NOMO-1 treated with dmso at 0.1 percent for 144 hours (cell line): Measurements from ENCODE around the gene INPP5D.
A peak's percentile ranks its signal among the peaks of the same experiment; 100 is the strongest.

Experiments
- DNase-seq: peaks from one replicate; lab custom pipeline; 2025; ENCODE audit not compliant: unreplicated experiment; lab: John Stamatoyannopoulos, UW

Gene INPP5D

DNA sequence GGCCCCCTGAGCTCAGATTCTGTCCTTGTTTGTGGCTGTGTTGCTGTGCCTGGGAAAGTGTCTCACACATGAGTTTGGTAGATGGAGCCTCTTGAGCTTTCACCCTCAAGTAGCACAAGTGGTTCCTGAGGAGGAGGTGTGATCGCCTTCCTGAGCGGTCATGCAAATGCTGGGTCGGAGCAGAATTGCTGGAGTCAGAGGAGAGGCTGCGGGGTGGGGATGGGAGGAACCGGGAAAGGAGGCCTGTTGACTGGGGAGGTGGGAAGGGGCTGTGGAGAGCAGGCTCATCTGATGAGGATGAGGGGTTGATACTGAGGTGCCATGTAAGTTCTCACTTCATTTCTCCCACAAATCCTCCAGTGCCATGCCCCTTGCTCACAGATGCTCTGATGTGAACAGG is 142.9 kb downstream of the INPP5D start:
- DNase-seq, result no peak

DNA sequence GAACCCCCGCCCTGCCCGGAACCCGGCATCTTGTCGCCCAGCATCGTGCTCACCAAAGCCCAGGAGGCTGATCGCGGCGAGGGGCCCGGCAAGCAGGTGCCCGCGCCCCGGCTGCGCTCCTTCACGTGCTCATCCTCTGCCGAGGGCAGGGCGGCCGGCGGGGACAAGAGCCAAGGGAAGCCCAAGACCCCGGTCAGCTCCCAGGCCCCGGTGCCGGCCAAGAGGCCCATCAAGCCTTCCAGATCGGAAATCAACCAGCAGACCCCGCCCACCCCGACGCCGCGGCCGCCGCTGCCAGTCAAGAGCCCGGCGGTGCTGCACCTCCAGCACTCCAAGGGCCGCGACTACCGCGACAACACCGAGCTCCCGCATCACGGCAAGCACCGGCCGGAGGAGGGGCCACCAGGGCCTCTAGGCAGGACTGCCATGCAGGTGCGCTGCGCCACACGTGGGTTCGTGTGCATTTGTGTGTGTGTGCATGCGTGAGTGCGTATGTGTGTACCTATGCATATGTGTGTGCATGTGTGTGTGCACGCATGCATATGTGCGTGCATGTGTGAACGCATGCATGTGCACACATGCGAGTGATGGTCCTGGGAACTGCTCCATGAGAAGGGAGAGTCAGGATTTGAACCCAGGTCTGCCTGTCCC is 144.3 kb downstream of the INPP5D start:
- DNase-seq, result no peak

DNA sequence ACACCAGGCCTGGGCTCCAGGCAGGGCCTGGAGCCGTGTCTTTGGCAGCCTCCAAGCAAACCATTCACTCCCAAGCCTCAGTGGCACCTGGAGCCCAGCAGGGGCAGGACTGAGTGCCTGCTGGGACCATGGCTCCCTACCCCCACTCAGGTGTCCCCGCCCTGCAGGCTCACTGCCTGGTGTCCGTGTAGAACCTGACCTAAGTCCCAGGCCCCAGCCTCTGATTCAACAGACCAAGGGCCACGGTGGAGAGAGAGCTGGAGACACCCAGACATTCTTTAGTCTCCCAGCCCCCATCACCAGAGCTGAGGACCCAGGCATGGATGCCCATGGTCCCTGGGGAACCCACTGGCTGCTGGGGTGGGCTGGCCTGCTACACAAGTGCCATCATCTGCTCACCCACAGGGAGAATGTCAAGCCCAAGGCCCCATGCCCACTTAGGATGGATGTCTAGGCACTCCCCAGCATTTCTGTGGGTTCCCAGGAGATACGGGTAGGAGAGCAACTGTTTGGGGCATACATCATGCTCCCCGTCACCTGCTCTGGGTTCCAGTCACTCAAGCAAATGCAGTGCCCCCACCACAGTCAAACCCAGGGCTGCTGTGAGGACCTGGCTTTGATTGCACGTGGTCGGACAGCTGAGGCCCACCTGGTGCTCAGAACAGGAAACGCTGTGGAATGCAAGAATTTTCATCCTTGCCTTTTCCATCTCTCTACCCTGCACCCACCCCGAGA is 148.4 kb downstream of the INPP5D start:
- no peak for DNase-seq

DNA sequence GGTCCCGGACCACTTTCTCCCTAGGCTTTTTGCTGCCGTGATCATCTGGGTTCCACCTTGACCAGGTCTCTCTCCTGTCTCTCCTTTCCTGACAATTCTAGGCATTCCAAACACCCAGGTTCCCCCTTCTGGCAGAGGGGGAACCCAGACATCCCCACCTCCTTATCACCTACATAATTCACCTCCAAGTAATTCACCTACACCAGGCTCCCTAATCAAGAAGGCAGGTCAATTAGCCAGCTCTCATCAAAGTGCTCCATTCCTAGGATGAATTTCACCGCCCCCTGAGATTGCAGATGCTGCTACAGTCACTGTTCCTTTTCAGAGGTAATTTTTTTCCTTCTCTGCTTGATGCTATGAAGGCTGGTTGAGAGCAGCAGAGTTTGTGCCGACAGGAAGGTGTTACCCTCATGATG is 149.0 kb downstream of the INPP5D start:
- DNase-seq, result no peak

DNA sequence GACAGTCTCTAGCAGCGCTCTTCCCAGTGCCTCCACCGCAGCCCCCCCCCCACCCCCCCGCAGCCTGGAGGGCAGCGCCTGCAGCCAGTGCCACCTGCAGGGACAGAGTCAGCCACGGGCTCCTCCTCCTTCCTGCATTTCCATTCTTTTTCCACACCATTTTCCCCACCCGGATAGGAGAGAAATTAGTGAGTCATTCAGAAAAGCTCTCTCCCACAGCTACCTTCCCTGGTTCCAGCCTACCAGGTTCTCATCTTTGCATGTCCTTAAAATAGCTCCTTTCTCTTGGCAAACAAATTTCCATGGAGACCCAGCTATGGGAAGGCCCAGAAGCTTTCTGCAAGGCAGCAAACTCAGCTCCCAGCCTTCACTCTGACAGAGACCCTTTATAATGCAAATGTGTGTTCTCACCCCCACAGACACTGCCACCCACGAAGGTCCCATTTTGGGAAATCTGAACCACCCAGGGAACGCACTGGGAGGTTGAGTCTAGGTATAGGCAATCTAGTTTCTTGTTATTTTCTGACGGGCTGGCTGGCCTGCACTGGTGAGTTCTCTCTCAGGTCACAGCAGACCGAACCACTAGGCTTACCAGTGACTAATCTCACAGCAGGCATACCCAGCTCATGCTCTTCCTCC is 149.5 kb downstream of the INPP5D start:
- no peak for DNase-seq

DNA sequence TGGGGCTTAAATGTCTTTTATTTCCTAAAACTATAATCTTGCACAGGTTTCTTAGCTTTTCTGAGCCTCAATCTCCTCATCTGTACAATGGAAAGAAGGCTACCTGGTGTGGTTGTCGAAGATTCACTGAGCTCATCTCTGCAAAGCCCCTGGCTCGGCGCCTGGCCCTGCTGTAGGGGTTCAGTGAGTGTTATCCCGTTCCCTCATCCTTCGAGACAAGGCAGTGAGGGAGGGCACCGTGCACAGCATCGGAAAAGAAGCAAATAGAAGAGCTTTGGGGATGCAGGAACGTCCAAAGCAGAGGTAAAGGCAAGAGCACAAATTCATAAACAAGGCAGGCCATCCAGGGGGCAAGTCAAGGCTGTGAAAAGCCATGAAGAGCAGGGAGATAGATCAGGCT is 150.1 kb downstream of the INPP5D start:
- DNase-seq, result no peak

DNA sequence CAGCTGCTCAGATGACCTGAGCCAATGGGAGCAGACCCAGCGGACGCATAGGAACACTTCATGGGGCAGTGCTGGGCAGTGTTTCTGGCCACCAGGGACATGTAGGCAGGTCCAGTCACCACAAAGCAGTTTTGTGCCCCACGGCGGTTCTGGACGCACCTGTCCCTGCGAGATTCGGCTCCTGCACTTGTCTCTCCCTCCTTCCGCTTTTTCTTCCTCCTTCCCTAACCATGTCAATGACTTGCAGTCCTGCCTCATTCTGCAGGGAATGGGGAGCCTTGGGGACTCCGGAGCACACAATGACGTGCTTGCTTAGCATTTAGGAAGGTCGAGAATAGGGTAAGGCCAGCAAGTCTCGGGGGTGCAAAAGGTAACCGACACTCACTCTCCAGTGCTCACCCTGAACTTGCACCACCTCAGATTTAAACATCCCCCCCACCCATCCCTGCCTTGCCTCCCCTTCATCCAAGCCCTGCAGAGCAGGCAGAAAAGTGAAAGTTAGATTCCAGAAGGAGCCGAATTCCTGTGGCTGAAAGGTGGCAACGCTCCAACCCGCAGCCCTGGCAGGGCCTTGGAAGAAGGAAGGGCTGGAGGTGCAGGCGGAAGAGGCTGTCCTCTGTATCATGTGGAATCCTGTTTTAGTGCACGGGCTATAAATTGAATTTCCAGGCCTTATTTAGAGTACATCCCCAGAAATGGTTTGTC is 150.9 kb downstream of the INPP5D start:
- DNase-seq, result no peak

DNA sequence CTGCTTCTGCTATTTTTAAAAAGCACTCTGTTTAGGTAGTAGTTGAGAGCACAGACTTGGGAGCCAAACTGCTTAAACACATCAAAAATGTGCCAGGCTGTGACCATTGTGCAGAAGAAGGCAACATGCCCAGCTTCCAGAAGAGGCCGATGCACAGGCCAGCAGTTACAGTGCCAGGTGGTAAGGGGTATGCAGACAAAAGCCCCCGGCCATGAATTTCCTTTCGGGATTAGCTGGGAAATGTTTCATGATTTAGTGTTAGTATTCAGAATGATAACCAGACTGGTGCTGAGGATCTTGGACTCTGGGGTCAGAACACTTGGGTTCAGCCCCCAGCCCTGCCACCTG is 151.4 kb downstream of the INPP5D start:
- DNase-seq, result no peak

DNA sequence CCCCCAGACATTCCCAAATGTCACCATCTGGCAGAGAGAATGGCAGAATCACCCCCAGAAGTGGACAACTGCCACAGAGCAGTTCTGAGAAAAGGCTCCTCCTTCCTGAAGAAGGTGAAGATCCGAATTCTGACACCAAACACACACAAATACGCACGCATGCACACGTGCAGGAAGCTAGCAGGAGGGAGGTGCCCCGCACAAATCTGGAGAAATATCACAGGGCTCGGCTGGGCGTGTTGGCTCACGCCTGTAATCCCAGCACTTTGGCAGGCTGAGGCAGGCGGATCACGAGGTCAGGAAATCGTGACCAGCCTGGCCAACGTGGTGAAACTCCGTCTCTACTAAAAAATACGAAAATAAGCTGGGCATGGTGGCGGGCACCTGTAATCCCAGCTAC is 152.9 kb downstream of the INPP5D start:
- no peak for DNase-seq

DNA sequence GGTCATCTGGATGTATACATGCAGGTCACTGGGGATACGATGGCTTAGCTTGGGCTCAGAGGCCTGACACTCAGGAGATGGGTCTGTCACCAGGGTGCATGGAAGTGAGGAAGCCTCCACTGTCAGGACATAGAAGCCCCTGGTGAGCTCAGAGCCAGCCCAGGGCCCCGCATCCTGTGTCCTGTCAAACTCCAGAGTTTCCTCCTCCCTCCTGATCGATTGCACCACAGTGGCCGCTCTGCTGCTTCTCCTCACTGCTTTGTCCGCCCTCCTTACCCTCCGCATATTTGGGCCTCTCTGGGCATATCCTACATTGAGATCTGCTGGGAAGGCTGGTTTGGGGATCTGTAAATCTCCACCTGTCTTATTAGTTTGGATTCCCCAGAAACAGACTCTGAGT is 153.8 kb downstream of the INPP5D start:
- no peak for DNase-seq

DNA sequence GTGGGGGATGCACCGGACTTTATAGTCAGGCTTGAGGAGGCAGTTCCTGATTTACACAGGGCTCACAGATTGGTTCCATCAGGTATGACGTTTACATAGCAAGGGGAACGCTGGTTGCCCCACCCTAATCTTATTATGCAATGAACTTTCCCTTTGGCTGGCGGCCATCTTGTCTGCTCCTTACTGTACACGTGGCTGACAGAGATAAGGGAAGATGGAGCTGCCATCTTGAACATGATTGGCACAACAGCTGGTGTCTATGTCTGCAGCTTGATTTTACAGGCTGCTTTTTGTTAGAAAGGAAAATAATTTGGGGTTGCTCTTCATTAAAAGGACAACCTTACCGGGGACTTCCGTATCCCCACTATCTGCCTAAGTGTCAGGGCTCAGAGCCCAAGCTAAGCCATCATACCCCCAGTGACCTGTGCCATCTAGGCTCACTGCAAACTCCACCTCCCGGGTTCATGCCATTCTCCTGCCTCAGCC is 157.8 kb downstream of the INPP5D start:
- DNase-seq, result no peak

DNA sequence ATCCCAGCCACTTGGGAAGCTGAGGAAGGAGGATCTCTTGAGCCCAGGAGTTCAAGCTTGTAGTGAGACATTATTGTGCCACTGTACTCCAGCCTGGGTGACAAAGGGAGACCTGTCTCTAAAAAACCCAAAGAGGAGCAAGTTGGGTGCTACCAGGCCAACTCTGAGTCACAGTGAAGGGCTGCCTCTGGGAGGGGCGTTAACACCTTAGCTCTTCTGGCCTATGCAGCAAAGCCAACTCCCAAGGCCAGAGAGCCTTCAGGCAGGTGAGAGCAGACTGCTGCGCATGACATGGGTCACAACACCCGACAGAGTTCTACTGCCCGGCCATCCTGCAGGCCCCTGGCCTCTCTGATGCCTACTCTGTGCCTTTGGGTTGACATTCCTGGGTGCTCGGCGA is 158.7 kb downstream of the INPP5D start:
- DNase-seq, result no peak

DNA sequence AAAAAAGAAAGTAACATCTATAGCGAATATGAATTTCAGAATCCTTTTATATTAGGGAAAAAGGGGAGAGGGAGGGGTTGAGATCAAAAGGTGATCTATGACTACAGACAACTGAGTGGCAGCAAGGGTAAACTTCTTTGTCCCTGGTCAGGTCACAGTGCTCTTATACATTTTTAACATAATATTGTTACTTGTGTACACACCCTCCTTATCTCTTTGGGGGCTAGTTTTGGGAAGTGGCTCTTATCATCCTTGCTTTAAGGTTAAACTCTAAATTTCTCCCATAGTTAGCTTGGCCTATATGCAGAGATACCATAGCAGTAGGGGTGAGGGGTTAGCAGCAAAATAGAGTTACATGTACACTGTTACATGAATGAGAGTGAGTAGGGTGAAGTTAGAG is 159.7 kb downstream of the INPP5D start:
- DNase-seq, result no peak

DNA sequence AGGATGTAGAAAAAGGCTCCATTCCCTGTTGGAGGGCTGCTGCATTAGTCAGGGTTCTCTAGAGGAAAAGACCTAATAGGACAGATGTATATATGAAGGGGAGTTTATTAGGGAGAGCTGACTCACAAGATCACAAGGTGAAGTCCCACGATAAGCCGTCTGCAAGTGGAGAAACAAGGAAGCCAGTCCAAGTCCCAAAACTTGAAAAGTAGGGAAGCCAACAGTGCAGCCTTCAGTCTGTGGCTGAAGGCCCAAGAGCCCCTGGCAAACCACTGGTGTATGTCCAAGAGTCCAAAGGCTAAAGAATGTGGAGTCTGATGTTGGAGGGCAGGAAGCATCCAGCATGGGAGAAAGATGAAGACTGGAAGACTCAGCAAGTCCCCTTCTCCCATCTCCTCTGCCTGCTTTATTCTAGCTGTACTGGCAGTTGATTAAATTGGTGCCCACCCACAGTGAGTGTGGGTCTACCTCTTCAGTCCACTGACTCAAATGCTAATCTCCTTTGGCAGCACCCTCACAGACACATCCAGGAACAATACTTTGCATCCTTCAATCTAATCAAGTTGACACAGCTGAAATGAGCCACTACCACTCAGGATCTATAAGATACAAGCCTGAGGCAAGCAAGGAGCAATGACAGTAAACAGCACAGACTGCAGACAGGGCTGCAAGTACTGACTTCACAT is 161.4 kb downstream of the INPP5D start:
- DNase-seq, result no peak

DNA sequence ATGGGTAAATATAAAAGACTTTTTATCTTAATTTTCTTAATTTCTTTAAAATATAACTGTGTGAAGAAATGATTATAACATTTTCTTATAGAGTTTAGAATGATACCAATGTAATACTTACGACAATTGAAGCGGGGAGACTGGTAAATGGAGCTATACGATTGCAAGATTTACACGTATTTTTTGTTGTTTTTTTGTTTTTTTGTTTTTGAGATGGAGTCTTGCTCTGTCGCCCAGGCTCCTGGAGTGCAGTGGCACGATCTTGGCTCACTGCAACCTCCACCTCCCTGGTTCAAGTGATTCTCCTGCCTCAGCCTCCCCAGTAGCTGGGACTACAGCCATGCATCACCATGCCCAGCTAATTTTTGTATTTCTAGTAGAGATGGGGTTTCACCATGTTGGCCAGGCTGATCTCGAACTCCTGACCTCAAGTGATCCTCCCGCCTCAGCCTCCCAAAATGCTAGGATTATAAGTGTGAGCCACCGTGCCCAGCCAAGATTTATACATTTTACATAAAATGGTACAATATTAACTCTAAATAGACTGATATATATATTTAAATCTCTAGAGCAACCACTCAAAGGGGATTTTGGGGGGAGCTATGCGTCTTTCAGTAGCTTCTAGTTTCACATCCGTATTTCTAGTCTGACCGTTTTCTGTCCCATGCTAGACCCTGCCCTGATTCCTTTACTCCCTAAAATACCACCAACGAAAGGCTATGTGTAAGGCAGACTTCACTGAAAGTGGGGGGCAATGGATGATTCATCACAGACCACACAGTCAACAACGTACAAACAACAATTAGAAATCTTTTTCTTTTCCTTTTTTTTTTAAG is 163.1 kb downstream of the INPP5D start:
- peak; percentile 69 for DNase-seq

DNA sequence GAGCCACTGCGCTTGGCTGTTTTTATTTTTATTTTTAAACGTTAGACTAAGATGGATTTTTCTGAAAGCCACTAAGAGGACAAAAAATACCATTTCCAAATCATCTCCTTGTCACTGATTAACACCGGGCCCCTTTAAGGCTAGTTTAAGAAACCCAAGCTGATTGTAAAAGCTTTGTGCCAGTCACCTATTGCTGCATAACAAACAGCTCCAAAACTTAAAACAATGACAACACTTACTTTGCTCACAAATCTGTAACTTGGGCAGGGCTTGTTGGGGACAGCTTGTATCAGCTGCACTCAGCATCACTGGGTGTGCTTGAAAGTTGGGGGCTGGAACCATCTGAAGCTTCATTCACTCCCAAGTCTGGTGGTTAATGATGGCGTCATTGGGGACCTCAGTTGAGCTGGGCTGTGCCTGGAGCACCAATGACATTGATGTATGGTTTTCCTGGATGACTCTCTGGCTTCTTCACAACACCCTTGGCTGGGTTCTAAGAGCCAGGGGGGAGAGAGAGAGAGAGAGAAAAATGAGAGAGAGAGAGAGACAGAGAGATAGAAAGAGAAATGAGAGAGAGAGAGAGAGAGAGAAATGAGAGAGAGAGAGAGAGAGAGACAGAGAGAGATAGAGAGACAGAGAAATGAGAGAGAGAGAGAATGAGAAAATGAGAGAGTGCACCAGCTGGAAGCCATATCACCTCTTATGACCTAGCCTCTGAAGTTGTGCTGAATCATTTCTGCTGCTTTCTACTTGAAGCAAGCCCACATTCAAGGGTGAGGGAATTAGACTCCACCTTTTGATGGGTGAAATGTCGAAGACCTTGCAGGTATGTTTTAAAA is 165.3 kb downstream of the INPP5D start:
- no peak for DNase-seq

DNA sequence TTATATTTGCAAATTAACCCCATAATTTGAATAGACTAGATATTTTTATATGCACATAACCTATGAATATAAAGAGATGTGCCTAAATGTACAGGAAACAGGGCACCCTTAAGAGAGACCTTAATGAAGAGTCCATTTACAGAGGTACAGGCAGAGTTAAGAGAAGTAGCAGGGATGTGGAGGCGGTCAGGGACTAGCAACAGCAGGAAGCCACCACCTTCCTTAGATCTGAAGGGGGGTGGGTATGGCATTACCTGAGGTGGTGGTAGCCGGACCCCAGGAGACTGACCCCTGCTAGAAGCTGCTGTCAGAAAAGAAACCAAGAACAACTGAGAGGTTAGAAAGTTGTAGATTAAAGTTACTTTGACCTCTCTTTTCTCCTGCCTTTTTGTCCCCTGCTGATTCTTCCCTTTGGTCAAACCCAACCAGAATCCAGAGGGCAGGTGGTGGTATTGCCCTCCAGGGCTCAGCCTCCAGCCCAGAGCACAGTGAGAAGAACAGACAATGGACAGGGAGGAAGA is 166.4 kb downstream of the INPP5D start:
- DNase-seq, result no peak

DNA sequence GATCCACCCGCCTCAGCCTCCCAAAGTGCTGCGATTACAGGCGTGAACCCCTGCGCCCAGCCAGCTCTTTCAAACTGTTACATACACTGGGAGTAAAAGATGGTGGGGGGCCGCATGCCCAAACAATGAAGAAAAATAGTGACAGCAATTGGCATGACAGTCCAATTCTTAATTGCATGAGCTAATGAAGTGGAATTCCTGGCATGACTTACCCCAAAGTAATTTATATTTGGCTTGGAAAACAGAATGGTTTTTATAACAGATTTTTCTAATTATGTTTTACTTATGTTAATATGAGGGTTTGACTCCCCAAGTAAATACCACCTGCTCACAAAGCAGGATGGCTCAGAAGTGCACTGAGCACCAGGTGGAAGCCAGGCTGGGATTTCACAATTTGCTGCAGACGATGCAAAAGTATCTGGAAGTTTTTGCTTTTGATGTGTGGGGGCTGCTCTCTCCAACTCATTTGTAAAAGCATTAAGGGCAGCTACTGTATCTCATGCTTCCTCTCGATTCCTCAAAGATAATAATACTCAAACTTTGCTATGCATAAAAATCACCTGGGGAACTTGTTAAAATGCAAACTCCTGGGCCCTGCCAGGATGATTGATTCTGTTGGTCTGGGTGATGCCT is 167.3 kb downstream of the INPP5D start:
- DNase-seq, result no peak

DNA sequence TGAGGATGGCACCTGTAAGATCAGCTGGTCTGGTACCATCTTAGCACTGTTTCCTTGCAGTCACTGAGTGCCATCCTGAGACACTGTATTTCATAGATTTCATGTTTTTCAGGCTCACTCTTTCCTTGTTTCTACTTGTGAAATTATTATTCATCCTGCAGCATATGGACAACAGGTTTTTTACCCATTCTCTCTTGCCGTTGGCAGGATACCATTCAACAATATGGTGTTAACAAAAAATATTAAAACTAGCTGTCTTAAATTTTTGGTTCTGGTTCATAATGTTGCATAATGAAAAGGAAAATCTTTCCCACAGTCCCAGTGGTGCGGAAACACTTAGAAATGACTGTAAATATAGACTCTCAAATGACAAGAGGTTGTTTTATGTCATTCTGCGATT is 168.2 kb downstream of the INPP5D start:
- DNase-seq, result no peak
